Measurements from ENCODE around the gene GAL3ST1.
"Not testable (repeated sequence)": the region's sequence is repeated elsewhere in the genome, so short reads cannot be mapped to it uniquely, and the experiment has no call there.

GAL3ST1 gene

GRCh38 chr22:30552719-30553118 is 21.7 kb downstream of the GAL3ST1 start:
- Mint-ChIP-seq H3K4me3 (no peak overlapping the region), H3K4me1 (ENCODE audit: low read depth in 2 of 2) (no peaks in the 10 kb centered on the region), H3K27me3 (peaks cover 16 to 19% of the 10 kb centered on the region in 2 donors), H3K9me3 (no peaks in the 10 kb centered on the region), H3K36me3 (ENCODE audit: insufficient read depth) (no peaks in the 10 kb centered on the region), H3K27ac (no peak overlapping the region)
- ATAC-seq (replicated peaks) (no peak), DNase-seq (no peak)

GRCh38 chr22:30551813-30552212 is 22.7 kb downstream of the GAL3ST1 start:
- H3K27ac Mint-ChIP-seq; H3K9me3 Mint-ChIP-seq; H3K4me1 Mint-ChIP-seq (ENCODE audit: low read depth in 2 of 2); DNase-seq; ATAC-seq (replicated peaks); H3K36me3 Mint-ChIP-seq (ENCODE audit: insufficient read depth); H3K4me3 Mint-ChIP-seq: not testable (repeated sequence)
- peaks cover 24 to 28% of the 10 kb centered on the region in 2 donors for H3K27me3 Mint-ChIP-seq

- Mint-ChIP-seq H3K4me3 (no peak overlapping the region), H3K36me3 (ENCODE audit: insufficient read depth) (no peaks in the 10 kb centered on the region), H3K27me3 (peaks cover 54 to 67% of the 10 kb centered on the region in 2 donors), H3K27ac (no peak overlapping the region), H3K9me3 (no peaks in the 10 kb centered on the region), H3K4me1 (ENCODE audit: low read depth in 2 of 2) (peaks cover 3 to 4% of the 10 kb centered on the region in 2 donors)
- ATAC-seq (replicated peaks) (no peak), DNase-seq (no peak)
Measured at GRCh38 chr22:30547188-30547587, 27.3 kb downstream of the GAL3ST1 start.

- H3K36me3 Mint-ChIP-seq (ENCODE audit: insufficient read depth) = no peaks in the 10 kb centered on the region
- peaks cover 54 to 68% of the 10 kb centered on the region in 2 donors for H3K27me3 Mint-ChIP-seq
- no peaks in the 10 kb centered on the region for H3K9me3 Mint-ChIP-seq
- H3K4me3 Mint-ChIP-seq = no peak within 1 kb of the TSS
- H3K27ac Mint-ChIP-seq = no peak within 1 kb of the TSS
- ATAC-seq (replicated peaks) (no peak), DNase-seq (no peak)
- H3K4me1 Mint-ChIP-seq (ENCODE audit: low read depth in 2 of 2) = peaks cover 3 to 4% of the 10 kb centered on the region in 2 donors
Measured at GRCh38 chr22:30546616-30547015, 27.8 kb downstream of the GAL3ST1 start, which contains the start of gene SEC14L6. SEC14L6 (minus strand) TSS chr22:30546741; CDS start chr22:30546682, 59 bp downstream.

- no peaks in the 10 kb centered on the region for H3K9me3 Mint-ChIP-seq
- peak overlapping the region in 1 of 2 donors; percentile 56 for H3K4me3 Mint-ChIP-seq
- H3K36me3 Mint-ChIP-seq (ENCODE audit: insufficient read depth) = no peaks in the 10 kb centered on the region
- H3K27ac Mint-ChIP-seq = no peak overlapping the region
- H3K27me3 Mint-ChIP-seq = peaks cover 53 to 77% of the 10 kb centered on the region in 2 donors
- DNase-seq (no peak), ATAC-seq (replicated peaks) (no peak)
- H3K4me1 Mint-ChIP-seq (ENCODE audit: low read depth in 2 of 2) = peaks cover 3 to 4% of the 10 kb centered on the region in 2 donors
Measured at GRCh38 chr22:30542811-30543188, 31.7 kb downstream of the GAL3ST1 start.

GRCh38 chr22:30541961-30542810 is 32.3 kb downstream of the GAL3ST1 start:
- ATAC-seq (replicated peaks) = no peak
- Mint-ChIP-seq H3K27ac (no peak overlapping the region), H3K9me3 (no peaks in the 10 kb centered on the region), H3K27me3 (peaks cover 49 to 74% of the 10 kb centered on the region in 2 donors), H3K4me3 (no peak overlapping the region), H3K36me3 (ENCODE audit: insufficient read depth) (no peaks in the 10 kb centered on the region), H3K4me1 (ENCODE audit: low read depth in 2 of 2) (peaks cover 3 to 4% of the 10 kb centered on the region in 2 donors)
- no peak for DNase-seq

GRCh38 chr22:30541511-30541910 is 33.0 kb downstream of the GAL3ST1 start:
- ATAC-seq (replicated peaks); H3K4me3 Mint-ChIP-seq; H3K4me1 Mint-ChIP-seq (ENCODE audit: low read depth in 2 of 2); DNase-seq; H3K36me3 Mint-ChIP-seq (ENCODE audit: insufficient read depth); H3K27ac Mint-ChIP-seq; H3K9me3 Mint-ChIP-seq: not testable (repeated sequence)
- H3K27me3 Mint-ChIP-seq = peaks cover 42 to 67% of the 10 kb centered on the region in 2 donors

- peaks cover 29 to 51% of the 10 kb centered on the region in 2 donors for H3K27me3 Mint-ChIP-seq
Measured at GRCh38 chr22:30539368-30539767, 35.1 kb downstream of the GAL3ST1 start.

GRCh38 chr22:30538280-30538679 is 36.2 kb downstream of the GAL3ST1 start:
- H3K27ac Mint-ChIP-seq = no peak overlapping the region
- H3K4me1 Mint-ChIP-seq (ENCODE audit: low read depth in 2 of 2) = peaks cover 7 to 9% of the 10 kb centered on the region in 2 donors
- no peak for DNase-seq
- H3K4me3 Mint-ChIP-seq = no peak overlapping the region
- no peak for ATAC-seq (replicated peaks)
- H3K9me3 Mint-ChIP-seq = no peaks in the 10 kb centered on the region
- peaks cover 22 to 46% of the 10 kb centered on the region in 2 donors for H3K27me3 Mint-ChIP-seq
- H3K36me3 Mint-ChIP-seq (ENCODE audit: insufficient read depth) = no peaks in the 10 kb centered on the region

More at GRCh38 chr22:30539368-30539767, 35.1 kb downstream of the GAL3ST1 start:
- Mint-ChIP-seq H3K4me1 (ENCODE audit: low read depth in 2 of 2) (peaks cover 7 to 9% of the 10 kb centered on the region in 2 donors), H3K27ac (no peak overlapping the region), H3K4me3 (no peak overlapping the region), H3K36me3 (ENCODE audit: insufficient read depth) (no peaks in the 10 kb centered on the region), H3K9me3 (no peaks in the 10 kb centered on the region)
- DNase-seq = no peak
- no peak for ATAC-seq (replicated peaks)

- H3K9me3 Mint-ChIP-seq = no peaks in the 10 kb centered on the region
- H3K27ac Mint-ChIP-seq = no peak overlapping the region
- no peak for DNase-seq
- H3K36me3 Mint-ChIP-seq (ENCODE audit: insufficient read depth) = no peaks in the 10 kb centered on the region
- H3K27me3 Mint-ChIP-seq = peaks cover 15 to 37% of the 10 kb centered on the region in 2 donors
- no peak for ATAC-seq (replicated peaks)
- peaks cover 4% of the 10 kb centered on the region in 2 donors for H3K4me1 Mint-ChIP-seq (ENCODE audit: low read depth in 2 of 2)
- H3K4me3 Mint-ChIP-seq = no peak overlapping the region
Measured at GRCh38 chr22:30537083-30537731, 37.3 kb downstream of the GAL3ST1 start.

- H3K4me1 Mint-ChIP-seq (ENCODE audit: low read depth in 2 of 2) = peaks cover 4% of the 10 kb centered on the region in 2 donors
- no peak overlapping the region for H3K27ac Mint-ChIP-seq
- H3K9me3 Mint-ChIP-seq = no peaks in the 10 kb centered on the region
- H3K36me3 Mint-ChIP-seq (ENCODE audit: insufficient read depth) = no peaks in the 10 kb centered on the region
- peaks cover 10 to 27% of the 10 kb centered on the region in 2 donors for H3K27me3 Mint-ChIP-seq
- ATAC-seq (replicated peaks) = no peak
- DNase-seq = no peak
- H3K4me3 Mint-ChIP-seq = no peak overlapping the region
Measured at GRCh38 chr22:30535182-30535581, 39.3 kb downstream of the GAL3ST1 start.

GRCh38 chr22:30531651-30532608 is 42.5 kb downstream of the GAL3ST1 start:
- no peaks in the 10 kb centered on the region for H3K36me3 Mint-ChIP-seq (ENCODE audit: insufficient read depth)
- peaks cover 12 to 19% of the 10 kb centered on the region in 2 donors for H3K27me3 Mint-ChIP-seq
- H3K4me3 Mint-ChIP-seq = no peak overlapping the region
- no peak for ATAC-seq (replicated peaks)
- H3K9me3 Mint-ChIP-seq = no peaks in the 10 kb centered on the region
- H3K4me1 Mint-ChIP-seq (ENCODE audit: low read depth in 2 of 2) = peaks cover 4% of the 10 kb centered on the region in 2 donors
- DNase-seq = no peak
- no peak overlapping the region for H3K27ac Mint-ChIP-seq

- Mint-ChIP-seq H3K36me3 (ENCODE audit: insufficient read depth) (no peaks in the 10 kb centered on the region), H3K27ac (no peak overlapping the region), H3K4me3 (no peak overlapping the region), H3K4me1 (ENCODE audit: low read depth in 2 of 2) (no peaks in the 10 kb centered on the region), H3K9me3 (no peaks in the 10 kb centered on the region), H3K27me3 (peaks cover 36 to 46% of the 10 kb centered on the region in 2 donors)
- ATAC-seq (replicated peaks) (no peak), DNase-seq (no peak)
Measured at GRCh38 chr22:30526656-30527055, 47.8 kb downstream of the GAL3ST1 start.
